Endothelial cell of umbilical vein (primary cell): ENCODE measurements around the gene ART5. TPM values are rescaled to one million over a fixed set of nuclear protein-coding genes. Genes with fewer than 3 reads are reported as not detected.

Experiments
- BruUV-seq: library from RNA; stranded (reverse); fragments of 400-500 nt; replicated peaks from 2 replicates; lab custom pipeline; 2021; lab: Mats Ljungman, UMichigan
- CTCF ChIA-PET: fragments of 300-600, 350-600 bp; sonication (Branson Sonifier 250); formaldehyde crosslinking; loops from one replicate; lab custom pipeline; 2021; ENCODE audit warnings: antibody characterized with exemption, inconsistent platforms; lab: Charles Lee
- POLR2A ChIA-PET: fragments of 300-600, 350-600 bp; sonication (Branson Sonifier 250); formaldehyde crosslinking; loops from one replicate; lab custom pipeline; 2021; ENCODE audit warnings: antibody characterized with exemption, inconsistent platforms; lab: Charles Lee
- DNase-seq: peaks from one replicate; pipeline ENCODE4 v3.0.0-alpha.2; 2011; ENCODE audit warnings: low read depth, low spot score
- FAIRE-seq: peaks from 2 replicates; lab custom pipeline; 2011; peaks lifted over from hg19 to GRCh38; lab: Jason Lieb, UNC
- H2AFZ ChIP-seq: 2 replicates; pipeline ENCODE4 v1.6.0; 2012; ENCODE audit warnings: low read depth, low read length, control low read depth, inconsistent platforms
- H3K27ac ChIP-seq: 2 replicates; pipeline ENCODE4 v1.5.1; 2011; ENCODE audit warnings: low read depth, mild to moderate bottlenecking, control low read depth, low read length, moderate library complexity; ENCODE audit not compliant: insufficient read depth
- H3K27me3 ChIP-seq, 2 experiments: 2 replicates each; pipeline versions ENCODE4 v1.6.0 to v1.6.1; 2011; ENCODE audit warnings: low read length in 2 of 2, mixed read lengths in 1 of 2; ENCODE audit not compliant: control insufficient read depth in 2 of 2, insufficient read depth in 2 of 2
- H3K36me3 ChIP-seq, 2 experiments: 2 replicates in 1 of 2; 3 replicates in 1 of 2; pipeline ENCODE4 v1.5.1; 2011; ENCODE audit warnings: low read length in 2 of 2, mild to moderate bottlenecking in 1 of 2, moderate library complexity in 1 of 2; ENCODE audit not compliant: control insufficient read depth in 2 of 2, insufficient read depth in 2 of 2; ENCODE audit errors: extremely low read depth in 1 of 2
- H3K4me1 ChIP-seq: 3 replicates; pipeline ENCODE4 v1.5.1; 2011; ENCODE audit warnings: mild to moderate bottlenecking, low read length; ENCODE audit not compliant: control insufficient read depth, insufficient read depth; ENCODE audit errors: extremely low read depth
- H3K4me2 ChIP-seq: 2 replicates; pipeline ENCODE4 v1.6.1; 2011; ENCODE audit warnings: low read length, control low read depth, mixed read lengths; ENCODE audit not compliant: insufficient read depth
- H3K4me3 ChIP-seq, 3 experiments: fragments of 200-600 bp in 1 of 3; sonication (generic), shearing (Covaris generic) in 1 of 3; replicated peaks in 1 of 3; 2 replicates each; pipeline ENCODE4 v1.5.1; 2011 to 2016; ENCODE audit warnings: control low read depth in 3 of 3, low read length in 3 of 3, mild to moderate bottlenecking in 2 of 3, inconsistent platforms in 1 of 3, low read depth in 1 of 3, moderate library complexity in 1 of 3; ENCODE audit not compliant: insufficient read depth in 1 of 3
- H3K79me2 ChIP-seq: 2 replicates; pipeline ENCODE4 v1.6.0; 2012; ENCODE audit warnings: low read length, inconsistent platforms; ENCODE audit not compliant: control insufficient read depth, insufficient read depth
- H3K9ac ChIP-seq: replicated peaks from 2 replicates; pipeline ENCODE3; 2011; ENCODE audit warnings: low read length, control low read depth; ENCODE audit not compliant: insufficient read depth; ENCODE audit errors: extremely low read depth
- H3K9me1 ChIP-seq: replicated peaks from 3 replicates; pipeline ENCODE4 v1.6.0; 2011; ENCODE audit warnings: mild to moderate bottlenecking, low read length; ENCODE audit not compliant: control insufficient read depth, insufficient read depth; ENCODE audit errors: extremely low read depth
- H3K9me3 ChIP-seq: replicated peaks from 2 replicates; pipeline ENCODE4 v1.5.1; 2012; ENCODE audit warnings: low read length, inconsistent platforms; ENCODE audit not compliant: control insufficient read depth, insufficient read depth
- H4K20me1 ChIP-seq: replicated peaks from 2 replicates; pipeline ENCODE3; 2011; ENCODE audit warnings: mild to moderate bottlenecking, low read length; ENCODE audit not compliant: control insufficient read depth, insufficient read depth; ENCODE audit errors: extremely low read depth
- EZH2 ChIP-seq: IDR thresholded peaks from 2 replicates; pipeline ENCODE4 v1.6.1; 2012; ENCODE audit warnings: borderline replicate concordance, low read depth, mild to moderate bottlenecking, moderate library complexity, low read length, inconsistent platforms; ENCODE audit not compliant: severe bottlenecking
- JUN ChIP-seq: IDR thresholded peaks from 2 replicates; pipeline ENCODE4 v1.6.1; 2011; ENCODE audit warnings: borderline replicate concordance, low read depth; ENCODE audit not compliant: insufficient read length, insufficient read depth
- POLR2A ChIP-seq: IDR thresholded peaks from 2 replicates; pipeline ENCODE4 v1.6.1; 2012; ENCODE audit warnings: low read depth, mild to moderate bottlenecking, control low read depth, low read length
- POLR2AphosphoS5 ChIP-seq: IDR thresholded peaks from 2 replicates; pipeline ENCODE4 v1.6.1; 2012; ENCODE audit warnings: low read depth, mild to moderate bottlenecking, control low read depth, low read length, moderate library complexity; ENCODE audit not compliant: insufficient read depth
- dilution Hi-C: fragments of 300-500 bp; cut with MboI; formaldehyde crosslinking; loops from one replicate; pipeline ENCODE4 v1.15.0; 2019; ENCODE audit warnings: low sequenced_read_pairs; ENCODE audit not compliant: extremely low pct_ligation_motif_present
- intact Hi-C: fragments of 100-400 bp; cut with micrococcal nuclease; formaldehyde crosslinking; loops from one replicate; pipeline ENCODE4 v1.10.0; 2022
- polyA plus RNA-seq, 4 experiments: library from polyadenylated mRNA; depleted of rRNA in 3 of 4; stranded (reverse) in 3 of 4; unstranded in 1 of 4; fragments of >200 nt; gene quantifications; 2 replicates each; pipeline versions ENCODE4 v1.2.1 to v1.2.3, GENCODE V29; 2011 to 2012; ENCODE audit warnings: missing spikeins in 1 of 4
- total RNA-seq: library from RNA; stranded (reverse); gene quantifications from 2 replicates; pipeline ENCODE4 v1.2.3, GENCODE V29; 2021
- TF ChIP-seq, protein P1 (sequence below), 2 donors: IDR thresholded peaks; 1 replicate in 1 of 2; 2 replicates in 1 of 2; pipeline ENCODE4 v1.5.1; 2011; ENCODE audit warnings: low read length in 2 of 2, mild to moderate bottlenecking in 2 of 2, moderate library complexity in 2 of 2, control low read depth in 1 of 2, inconsistent platforms in 1 of 2, low read depth in 1 of 2; ENCODE audit not compliant: insufficient read depth in 1 of 2; ENCODE audit errors: extremely low read depth in 1 of 2
- TF ChIP-seq, protein P2 (sequence below): IDR thresholded peaks from 2 replicates; pipeline ENCODE4 v1.6.1; 2011; ENCODE audit not compliant: insufficient read depth, insufficient read length

ART5 gene
- total and polyA plus RNA-seq, 2 donors (not counting 3 experiments of a cell fraction or from before 2014, with no cell fraction given): not detected

DNA sequence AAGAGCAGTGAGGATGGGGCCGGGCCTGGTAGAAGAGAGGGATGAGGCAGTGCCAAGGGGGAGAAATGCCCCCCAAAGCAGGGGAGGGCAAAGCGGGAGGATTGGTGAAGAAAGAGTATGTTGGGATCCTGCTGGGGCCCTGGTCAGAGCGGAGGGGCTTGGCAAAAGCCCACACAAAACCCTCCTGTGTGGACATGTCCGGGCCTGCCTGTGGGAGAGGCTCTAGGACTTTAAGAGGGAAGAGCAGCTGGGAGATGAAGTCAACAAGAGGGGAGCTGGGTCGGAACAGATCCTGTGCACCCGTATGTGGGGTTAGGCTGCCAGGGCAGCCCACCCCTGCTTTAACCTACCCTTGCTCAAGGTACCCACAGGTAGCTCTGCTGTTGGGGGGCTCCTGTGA is 25.8 kb downstream of the ART5 start:
- H3K36me3 ChIP-seq: no peaks in the 10 kb centered on the region
- H3K4me1 ChIP-seq: no peaks in the 10 kb centered on the region
- no peaks in the 10 kb centered on the region for H3K9me3 ChIP-seq
- H3K27ac ChIP-seq: no peak overlapping the region
- CTCF ChIA-PET: no interaction called here
- TF ChIP-seq, protein P1, sequence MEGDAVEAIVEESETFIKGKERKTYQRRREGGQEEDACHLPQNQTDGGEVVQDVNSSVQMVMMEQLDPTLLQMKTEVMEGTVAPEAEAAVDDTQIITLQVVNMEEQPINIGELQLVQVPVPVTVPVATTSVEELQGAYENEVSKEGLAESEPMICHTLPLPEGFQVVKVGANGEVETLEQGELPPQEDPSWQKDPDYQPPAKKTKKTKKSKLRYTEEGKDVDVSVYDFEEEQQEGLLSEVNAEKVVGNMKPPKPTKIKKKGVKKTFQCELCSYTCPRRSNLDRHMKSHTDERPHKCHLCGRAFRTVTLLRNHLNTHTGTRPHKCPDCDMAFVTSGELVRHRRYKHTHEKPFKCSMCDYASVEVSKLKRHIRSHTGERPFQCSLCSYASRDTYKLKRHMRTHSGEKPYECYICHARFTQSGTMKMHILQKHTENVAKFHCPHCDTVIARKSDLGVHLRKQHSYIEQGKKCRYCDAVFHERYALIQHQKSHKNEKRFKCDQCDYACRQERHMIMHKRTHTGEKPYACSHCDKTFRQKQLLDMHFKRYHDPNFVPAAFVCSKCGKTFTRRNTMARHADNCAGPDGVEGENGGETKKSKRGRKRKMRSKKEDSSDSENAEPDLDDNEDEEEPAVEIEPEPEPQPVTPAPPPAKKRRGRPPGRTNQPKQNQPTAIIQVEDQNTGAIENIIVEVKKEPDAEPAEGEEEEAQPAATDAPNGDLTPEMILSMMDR (IDR thresholded peaks at IDR 0.05; ENCODE audit: extremely low read depth in 1 of 2, insufficient read depth in 1 of 2, low read depth in 1 of 2, low read length in 2 of 2): no peak
- TF ChIP-seq, protein P2, sequence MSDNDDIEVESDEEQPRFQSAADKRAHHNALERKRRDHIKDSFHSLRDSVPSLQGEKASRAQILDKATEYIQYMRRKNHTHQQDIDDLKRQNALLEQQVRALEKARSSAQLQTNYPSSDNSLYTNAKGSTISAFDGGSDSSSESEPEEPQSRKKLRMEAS: no peak
- TF ChIP-seq JUN (no peak), EZH2 (no peak), POLR2A (no peak)
- intact Hi-C loops (no loop called here), dilution Hi-C loops (no loop called here)
- H3K4me2 ChIP-seq: no peak overlapping the region
- H3K9me1 ChIP-seq: no peaks in the 10 kb centered on the region
- FAIRE-seq: no peak
- DNase-seq: no peak
- H3K27me3 ChIP-seq: no peaks in the 10 kb centered on the region
- no peaks in the 10 kb centered on the region for H3K79me2 ChIP-seq
- no peak overlapping the region for H3K9ac ChIP-seq
- H4K20me1 ChIP-seq: no peaks in the 10 kb centered on the region
- no peak overlapping the region for H2AFZ ChIP-seq
- H3K4me3 ChIP-seq: no peak overlapping the region
- POLR2A ChIA-PET: no interaction called here
- no TSS peak for BruUV-seq

DNA sequence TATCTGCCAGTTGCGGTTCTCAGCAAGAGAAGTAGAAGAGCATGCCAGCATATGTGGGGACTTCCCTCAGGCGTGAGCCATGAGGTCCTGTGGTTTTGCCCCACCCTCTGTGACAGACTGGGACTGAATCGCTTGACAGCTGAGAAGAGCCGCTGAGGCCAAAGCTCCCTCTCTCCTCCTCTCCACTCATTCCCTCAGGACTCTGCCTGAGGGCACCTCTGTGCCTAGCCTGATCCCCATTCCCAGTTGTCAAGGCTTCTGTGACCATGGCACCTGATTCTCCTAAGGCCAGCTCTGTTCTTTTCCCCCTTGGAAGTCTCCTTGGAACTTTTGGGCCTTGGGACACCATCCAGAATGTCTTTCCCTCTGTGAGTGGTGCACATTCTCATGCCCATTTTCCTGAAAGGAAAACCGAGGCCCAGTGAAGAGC is 27.0 kb downstream of the ART5 start:
- no peaks in the 10 kb centered on the region for H4K20me1 ChIP-seq
- H3K27ac ChIP-seq: no peak overlapping the region
- no peak for DNase-seq
- no peak overlapping the region for H2AFZ ChIP-seq
- H3K4me2 ChIP-seq: no peak overlapping the region
- CTCF ChIA-PET: no interaction called here
- no TSS peak for BruUV-seq
- POLR2A ChIA-PET: no interaction called here
- H3K9me1 ChIP-seq: no peaks in the 10 kb centered on the region
- dilution Hi-C loops (no loop called here), intact Hi-C loops (no loop called here)
- H3K4me3 ChIP-seq: no peak overlapping the region
- no peaks in the 10 kb centered on the region for H3K4me1 ChIP-seq
- no peaks in the 10 kb centered on the region for H3K36me3 ChIP-seq
- no peaks in the 10 kb centered on the region for H3K79me2 ChIP-seq
- H3K9me3 ChIP-seq: no peaks in the 10 kb centered on the region
- H3K9ac ChIP-seq: no peak overlapping the region
- FAIRE-seq: no peak
- TF ChIP-seq POLR2AphosphoS5: no peak
- TF ChIP-seq POLR2A: no peak
- H3K27me3 ChIP-seq: no peaks in the 10 kb centered on the region
